Measurements from ENCODE around the gene PRKAG2. TPM values are rescaled to one million over a fixed set of nuclear protein-coding genes. Genes with fewer than 3 reads are reported as not detected.

The PRKAG2 gene
- total RNA-seq, 4 donors from 2014 or later: 8.9 to 35.1 (median 13.6) TPM

- Histone ChIP-seq H3K9me3 (no peaks in the 10 kb centered on the region), H3K36me3 (no peaks in the 10 kb centered on the region), H3K27ac (no peak overlapping the region), H3K4me3 (no peak overlapping the region), H3K27me3 (peaks cover 0 to 62% (median 0%) of the 10 kb centered on the region in 4 donors), H3K4me1 (peaks cover 3 to 42% (median 3%) of the 10 kb centered on the region in 3 donors)
- no peak for DNase-seq
- 70 to 75% methylated on average over 11 to 12 of the region's 12 CpGs for WGBS, 2 donors
- TF ChIP-seq POLR2A (IDR thresholded peaks at IDR 0.05) (no peak), CTCF (IDR thresholded peaks at IDR 0.05) (no peak)
- intact Hi-C loops (cut with DNase I): no loop called here
Measured at GRCh38 chr7:151890355-151891004, 13.6 kb upstream of the PRKAG2 start.

GRCh38 chr7:151889406-151890354 lies 12.8 kb upstream of the PRKAG2 start:
- Histone ChIP-seq H3K9me3 (no peaks in the 10 kb centered on the region), H3K4me3 (no peak overlapping the region), H3K36me3 (no peaks in the 10 kb centered on the region), H3K27ac (no peak overlapping the region), H3K4me1 (peaks cover 0 to 34% (median 0%) of the 10 kb centered on the region in 3 donors), H3K27me3 (peaks cover 0 to 69% (median 0%) of the 10 kb centered on the region in 4 donors)
- TF ChIP-seq CTCF (IDR thresholded peaks at IDR 0.05) (no peak), POLR2A (IDR thresholded peaks at IDR 0.05) (no peak)
- intact Hi-C loops (cut with DNase I): no loop called here
- 73 to 74% methylated on average over 17 of the region's 21 CpGs for WGBS, 2 donors
- no peak for DNase-seq

GRCh38 chr7:151888079-151889067 lies 11.5 kb upstream of the PRKAG2 start:
- intact Hi-C loops (cut with DNase I): no loop called here
- peaks cover 0 to 80% (median 0%) of the 10 kb centered on the region in 4 donors for H3K27me3 ChIP-seq
- TF ChIP-seq CTCF (IDR thresholded peaks at IDR 0.05): no peak
- TF ChIP-seq POLR2A (IDR thresholded peaks at IDR 0.05): no peak
- DNase-seq: no peak
- no peaks in the 10 kb centered on the region for H3K36me3 ChIP-seq
- H3K4me3 ChIP-seq: no peak overlapping the region
- no peak overlapping the region for H3K27ac ChIP-seq
- 82 to 83% methylated on average over 15 to 21 of the region's 24 CpGs for WGBS, 2 donors
- H3K9me3 ChIP-seq: no peaks in the 10 kb centered on the region
- H3K4me1 ChIP-seq: peaks cover 0 to 21% (median 0%) of the 10 kb centered on the region in 3 donors

GRCh38 chr7:151886783-151887182 lies 9.9 kb upstream of the PRKAG2 start:
- Histone ChIP-seq H3K9me3 (no peaks in the 10 kb centered on the region), H3K36me3 (no peaks in the 10 kb centered on the region), H3K27ac (no peak overlapping the region), H3K27me3 (peaks cover 0 to 82% (median 0%) of the 10 kb centered on the region in 4 donors), H3K4me3 (no peak overlapping the region), H3K4me1 (peaks cover 0 to 8% (median 0%) of the 10 kb centered on the region in 3 donors)
- intact Hi-C loops (cut with DNase I): no loop called here
- TF ChIP-seq CTCF (IDR thresholded peaks at IDR 0.05) (no peak), POLR2A (IDR thresholded peaks at IDR 0.05) (no peak)
- WGBS, 2 donors: 74 to 81% methylated on average over 15 of the region's 15 CpGs
- no peak for DNase-seq
